HG03558 (cell line): ENCODE results near the gene TJP1.
"Not testable (repeated sequence)": the region's sequence is repeated elsewhere in the genome, so short reads cannot be mapped to it uniquely, and the experiment has no call there.

Source experiments
- ATAC-seq: cut with Tn5 transposase; IDR thresholded peaks from one replicate; pipeline ENCODE4 v1.9.1; 2021; ENCODE audit warnings: moderate number of reproducible peaks; ENCODE audit not compliant: unreplicated experiment; ENCODE audit errors: extremely low read depth

Gene TJP1

DNA sequence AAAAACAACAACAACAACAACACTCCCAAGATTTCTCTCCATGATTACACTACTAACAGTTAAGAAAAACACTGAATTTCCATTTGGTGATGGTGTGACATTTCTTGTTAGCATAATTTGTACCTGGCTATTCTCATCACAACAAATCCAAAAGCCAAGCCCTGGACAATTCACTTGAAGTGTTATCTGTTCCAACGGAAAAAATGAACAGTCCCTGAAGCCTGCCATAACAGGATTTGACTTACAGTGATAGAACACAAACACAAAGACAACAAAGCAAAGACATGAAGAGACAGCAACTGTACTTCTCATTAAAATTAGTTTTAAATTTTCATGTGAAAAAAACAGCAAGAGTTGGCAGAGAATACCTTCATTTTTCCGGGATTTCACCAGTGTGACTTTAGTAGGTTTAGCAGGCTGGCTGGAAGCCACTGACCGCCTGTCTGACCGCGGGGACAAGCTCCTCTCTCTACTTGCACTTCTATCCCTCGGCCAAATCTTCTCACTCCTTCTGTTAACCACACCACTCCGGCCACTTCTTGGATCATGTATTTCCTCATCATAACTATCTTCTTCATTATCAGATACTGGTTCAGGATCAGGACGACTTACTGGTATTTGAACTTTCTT, 56.3 kb downstream of the TJP1 start:
- no peak for ATAC-seq

GRCh38 chr15:29765234-29765841, 56.9 kb downstream of the TJP1 start:
- no peak for ATAC-seq

GRCh38 chr15:29759596-29759995, 62.7 kb downstream of the TJP1 start:
- ATAC-seq, result no peak

DNA sequence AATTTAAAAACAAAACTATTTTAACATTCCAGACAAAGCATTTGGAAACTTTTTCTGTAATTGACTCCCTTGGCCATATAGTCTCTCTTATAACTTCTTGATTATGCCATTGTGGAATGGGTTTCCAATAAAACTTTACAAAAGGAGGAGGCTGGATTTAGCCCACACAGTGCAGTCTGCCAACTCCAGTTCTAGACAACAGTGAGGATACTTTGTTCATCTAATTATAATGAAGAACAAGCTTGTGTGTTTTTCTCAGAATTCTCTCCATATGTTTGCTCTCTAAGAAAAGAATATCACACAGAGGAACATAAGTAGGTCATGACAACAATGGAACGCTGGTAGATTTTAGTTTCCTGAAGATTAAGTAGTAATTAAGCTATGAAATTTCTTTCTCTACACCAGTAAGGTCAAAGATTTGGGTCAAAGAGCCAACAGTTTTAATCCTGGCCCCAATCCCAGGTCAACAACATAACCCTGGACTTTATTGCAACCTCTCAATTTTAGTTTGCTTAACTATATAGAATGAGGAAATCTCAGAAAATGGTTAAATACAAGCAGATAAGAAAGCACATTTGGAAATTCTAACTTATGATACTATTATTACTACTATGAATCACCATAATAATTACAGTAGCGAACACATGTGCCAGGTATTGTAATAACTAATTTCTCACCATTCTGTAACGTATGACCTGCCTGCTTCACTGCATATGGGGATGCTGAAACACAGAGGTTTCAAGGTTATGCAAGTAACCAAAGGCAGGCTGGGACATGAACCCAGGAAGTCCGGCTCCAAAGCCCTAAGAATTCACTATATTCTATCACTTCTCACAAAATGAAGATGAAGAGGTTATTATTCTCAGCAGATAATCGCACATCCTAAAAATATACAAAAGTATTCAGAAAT, 65.7 kb downstream of the TJP1 start:
- no peak for ATAC-seq

- not testable (repeated sequence) for ATAC-seq
These were observed 68.3 kb downstream of the TJP1 start for GRCh38 chr15:29754009-29754408.

GRCh38 chr15:29753506-29753905, 68.8 kb downstream of the TJP1 start:
- ATAC-seq, result no peak

DNA sequence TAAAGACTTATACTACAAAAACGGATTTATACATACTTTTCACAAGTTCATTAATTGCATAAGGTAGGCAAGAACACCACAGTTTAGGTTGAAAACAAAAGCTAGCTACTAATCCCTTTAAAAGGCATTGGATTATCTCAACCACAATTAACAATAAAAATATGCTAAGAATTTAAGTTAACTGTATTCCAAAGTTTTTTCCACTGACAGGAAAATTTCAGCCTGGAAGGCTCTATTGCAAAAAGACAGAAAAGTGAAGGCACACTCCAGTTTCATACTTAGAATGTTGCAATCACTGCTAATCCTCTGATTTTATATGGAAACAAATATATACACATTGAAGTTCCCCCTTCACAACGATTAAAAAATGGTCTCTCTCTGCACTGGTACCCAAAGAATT, 71.5 kb downstream of the TJP1 start:
- ATAC-seq, result no peak

- no peak for ATAC-seq
These were observed 72.7 kb downstream of the TJP1 start for GRCh38 chr15:29749365-29750086.

GRCh38 chr15:29747837-29748417, 74.3 kb downstream of the TJP1 start:
- ATAC-seq, result no peak

DNA sequence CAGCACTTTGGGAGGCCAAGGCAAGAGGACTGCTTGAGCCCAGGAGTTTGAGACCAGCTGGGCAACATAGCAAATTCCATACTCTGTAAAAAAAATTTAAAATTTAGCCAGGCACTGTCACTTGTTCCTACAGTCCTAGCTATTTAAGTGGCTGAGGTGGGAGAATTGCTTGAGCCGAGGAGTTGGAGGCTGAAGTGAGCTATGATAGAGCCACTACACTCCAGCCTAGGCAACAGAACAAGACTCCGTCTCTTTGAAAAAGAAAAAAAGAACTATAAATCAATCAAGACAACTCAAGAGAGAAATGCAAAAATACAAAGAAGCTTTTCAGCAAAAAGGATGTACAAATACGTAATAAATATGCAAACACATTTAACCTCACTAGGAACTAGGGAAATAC, 78.8 kb downstream of the TJP1 start:
- ATAC-seq, result no peak

GRCh38 chr15:29740692-29741311, 81.5 kb downstream of the TJP1 start:
- ATAC-seq, result no peak

GRCh38 chr15:29736744-29737020, 85.6 kb downstream of the TJP1 start:
- no peak for ATAC-seq

- no peak for ATAC-seq
These were observed 86.1 kb downstream of the TJP1 start for GRCh38 chr15:29736012-29736743.

DNA sequence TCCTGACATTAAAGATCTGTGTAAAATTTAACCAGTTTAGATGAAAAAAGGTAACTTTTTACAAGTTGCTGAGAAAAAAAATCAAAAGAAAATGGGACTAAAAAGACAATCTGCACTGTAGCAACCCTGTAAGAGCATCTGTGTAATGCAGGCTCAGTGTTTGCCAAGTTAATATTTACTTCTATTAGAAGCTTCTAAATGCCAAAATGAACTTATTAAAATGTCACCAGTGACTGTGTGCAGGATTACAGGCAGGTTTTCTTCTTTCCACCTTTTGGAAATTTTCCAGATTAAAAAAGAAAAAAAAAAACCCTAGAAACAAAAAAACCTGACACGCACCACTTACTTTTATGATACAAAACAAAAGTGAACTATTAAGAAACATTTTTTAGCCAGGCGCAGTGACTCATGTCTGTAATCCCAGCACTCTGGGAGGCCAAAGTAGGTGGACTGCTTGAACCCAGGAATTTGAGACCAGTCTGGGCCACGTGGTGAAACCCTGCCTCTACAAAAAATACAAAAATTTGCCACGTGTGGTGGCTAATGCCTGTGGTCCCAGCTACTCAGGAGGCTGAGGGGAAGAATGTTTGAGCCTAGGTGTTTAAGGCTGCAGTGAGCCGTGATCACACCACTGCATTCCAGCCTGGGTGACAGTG, 87.2 kb downstream of the TJP1 start:
- ATAC-seq, result no peak

GRCh38 chr15:29731865-29732264, 90.4 kb downstream of the TJP1 start:
- no peak for ATAC-seq

- ATAC-seq, result not testable (repeated sequence)
These were observed 91.8 kb downstream of the TJP1 start for GRCh38 chr15:29730471-29730870.

DNA sequence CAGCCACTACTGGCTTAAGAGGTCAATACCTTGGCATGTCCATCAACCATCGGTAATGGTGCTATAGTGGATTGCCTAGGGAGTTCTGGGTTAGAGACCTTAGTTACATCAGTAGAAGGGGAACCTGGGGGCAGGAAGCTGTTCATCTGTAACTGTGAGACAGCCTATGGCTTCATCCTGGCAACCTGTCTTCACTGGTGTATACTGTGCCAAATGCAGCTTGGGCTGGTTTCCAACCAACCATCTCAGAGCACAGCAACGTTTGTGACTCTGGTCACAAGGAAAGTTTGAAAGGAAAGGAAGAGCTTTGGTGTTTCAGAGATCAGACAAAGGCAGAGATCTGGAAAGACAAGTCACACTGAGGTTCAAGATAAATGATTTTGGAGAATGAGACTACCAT, 93.8 kb downstream of the TJP1 start:
- no peak for ATAC-seq

GRCh38 chr15:29727871-29728270, 94.4 kb downstream of the TJP1 start:
- no peak for ATAC-seq

DNA sequence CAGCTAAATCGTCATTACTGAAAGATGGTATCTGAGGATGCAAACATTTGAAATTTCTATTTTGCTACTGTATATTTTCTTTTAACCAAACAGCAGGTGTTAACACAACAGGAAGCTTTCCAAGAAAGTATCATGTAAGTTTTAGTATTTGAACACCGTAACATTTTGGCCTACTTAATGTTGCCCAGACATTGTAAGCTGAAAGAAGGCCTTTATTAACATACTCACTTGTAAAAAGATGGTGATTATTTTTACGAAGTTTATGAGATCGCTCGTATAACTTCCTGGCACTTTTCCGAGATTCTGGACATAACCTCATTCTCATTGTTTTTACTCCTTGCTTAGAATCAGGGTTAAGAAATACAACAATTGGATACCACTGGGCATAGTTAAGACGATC, 95.7 kb downstream of the TJP1 start:
- ATAC-seq, result no peak
